CD8-positive, alpha-beta memory T cell (primary cell): ENCODE measurements around the gene MS4A15. TPM values are rescaled to one million over a fixed set of nuclear protein-coding genes. Genes with fewer than 3 reads are reported as not detected.

Source experiments
- polyA plus RNA-seq: library from polyadenylated mRNA; unstranded; fragments of 300-500 nt; fragmentation: Illumina TruSeq; gene quantifications from one replicate; pipeline ENCODE4 v1.2.3, GENCODE V29; 2021
- total RNA-seq, 2 experiments: library from RNA; stranded (reverse); gene quantifications; one replicate each; pipeline ENCODE4 v1.2.3, GENCODE V29; 2021

The MS4A15 gene
- total and polyA plus RNA-seq, 3 experiments from 2014 or later: not detected

Other genes with a start within 250 kb of the MS4A15 start
- gene MS4A13, start 241.5 kb upstream of the MS4A15 start, total RNA-seq: not detected
- gene MS4A13, start 241.5 kb upstream of the MS4A15 start, polyA plus RNA-seq: not detected
- gene MS4A8, start 57.3 kb upstream of the MS4A15 start, total RNA-seq: not detected
- not detected for gene MS4A8, start 57.3 kb upstream of the MS4A15 start, polyA plus RNA-seq
- gene MS4A18, start 32.1 kb upstream of the MS4A15 start, total RNA-seq: not detected
- not detected for gene MS4A18, start 32.1 kb upstream of the MS4A15 start, polyA plus RNA-seq
- gene MS4A10, start 28.5 kb downstream of the MS4A15 start, total RNA-seq: not detected
- gene MS4A10, start 28.5 kb downstream of the MS4A15 start, polyA plus RNA-seq: not detected
- 100 to 1,000 TPM; 122 to 124 TPM for gene CCDC86, start 85.2 kb downstream of the MS4A15 start, total RNA-seq
- gene CCDC86, start 85.2 kb downstream of the MS4A15 start, polyA plus RNA-seq: 21.8 TPM
- under 1 TPM; 0.28 to 0.42 TPM for gene PTGDR2, start 99.1 kb downstream of the MS4A15 start, total RNA-seq
- gene PTGDR2, start 99.1 kb downstream of the MS4A15 start, polyA plus RNA-seq: 2.2 TPM
- not detected for gene ZP1, start 110.7 kb downstream of the MS4A15 start, total RNA-seq
- 0.22 TPM for gene ZP1, start 110.7 kb downstream of the MS4A15 start, polyA plus RNA-seq
- gene PRPF19, start 149.7 kb downstream of the MS4A15 start, total RNA-seq: 100 to 1,000 TPM; 201 to 204 TPM
- gene PRPF19, start 149.7 kb downstream of the MS4A15 start, polyA plus RNA-seq: 19.0 TPM
- gene TMEM109, start 157.3 kb downstream of the MS4A15 start, total RNA-seq: 100 to 1,000 TPM; 144 to 147 TPM
- 396 TPM for gene TMEM109, start 157.3 kb downstream of the MS4A15 start, polyA plus RNA-seq
- under 1 TPM; 0.68 to 0.73 TPM for gene TMEM132A, start 167.6 kb downstream of the MS4A15 start, total RNA-seq
- not detected for gene TMEM132A, start 167.6 kb downstream of the MS4A15 start, polyA plus RNA-seq
- gene SLC15A3, start 195.3 kb downstream of the MS4A15 start, total RNA-seq: 1 to 10 TPM; 1.2 to 1.5 TPM
- not detected for gene SLC15A3, start 195.3 kb downstream of the MS4A15 start, polyA plus RNA-seq
- gene CD6, start 214.8 kb downstream of the MS4A15 start, total RNA-seq: 100 to 1,000 TPM; 229 to 233 TPM
- 156 TPM for gene CD6, start 214.8 kb downstream of the MS4A15 start, polyA plus RNA-seq